ENCODE results near the gene HORMAD2.

The HORMAD2 gene

DNA sequence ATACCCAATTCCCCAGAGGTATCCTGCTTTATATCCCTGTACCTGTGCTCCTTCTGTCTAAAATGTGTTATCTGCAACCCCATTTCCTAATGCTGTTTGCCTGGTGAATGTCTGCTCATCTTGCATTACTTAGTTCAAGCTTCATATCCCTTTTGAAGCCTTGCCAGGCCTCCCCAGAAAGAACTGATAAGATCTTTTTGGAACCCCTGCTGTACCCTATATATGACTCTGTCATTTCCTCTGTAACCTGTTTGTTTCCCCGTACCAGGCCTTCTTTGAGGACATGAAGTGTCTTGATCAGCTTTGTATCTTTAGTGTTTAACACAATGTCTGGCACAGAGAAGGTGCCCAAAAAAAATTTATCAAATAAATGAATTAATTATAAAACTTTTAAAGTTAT, 88.7 kb downstream of the HORMAD2 start:
- no peak for DNase-seq (ENCODE audit: low spot score)

DNA sequence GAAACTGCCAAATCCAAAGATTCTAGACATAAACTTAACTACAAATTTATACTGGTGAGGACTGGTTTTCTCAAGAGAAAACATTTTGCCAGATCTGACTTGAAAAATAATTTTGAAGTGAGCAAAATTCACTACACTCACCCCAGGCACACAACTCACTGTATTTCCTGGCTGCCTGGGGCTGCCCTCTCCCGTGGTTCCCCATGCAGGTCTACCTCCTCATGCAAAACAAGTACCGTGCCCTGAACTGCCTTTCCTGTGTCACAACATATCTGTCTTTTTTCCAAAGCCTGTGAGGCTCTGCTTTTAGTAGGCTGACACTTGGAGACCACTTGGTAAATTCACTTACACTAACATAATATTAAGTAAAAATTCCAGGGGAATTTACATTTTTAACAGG, 89.9 kb downstream of the HORMAD2 start:
- no peak for DNase-seq (ENCODE audit: low spot score)

- DNase-seq (ENCODE audit: low spot score) = no peak
Measured at GRCh38 chr22:30171008-30171407, 90.7 kb downstream of the HORMAD2 start.

DNA sequence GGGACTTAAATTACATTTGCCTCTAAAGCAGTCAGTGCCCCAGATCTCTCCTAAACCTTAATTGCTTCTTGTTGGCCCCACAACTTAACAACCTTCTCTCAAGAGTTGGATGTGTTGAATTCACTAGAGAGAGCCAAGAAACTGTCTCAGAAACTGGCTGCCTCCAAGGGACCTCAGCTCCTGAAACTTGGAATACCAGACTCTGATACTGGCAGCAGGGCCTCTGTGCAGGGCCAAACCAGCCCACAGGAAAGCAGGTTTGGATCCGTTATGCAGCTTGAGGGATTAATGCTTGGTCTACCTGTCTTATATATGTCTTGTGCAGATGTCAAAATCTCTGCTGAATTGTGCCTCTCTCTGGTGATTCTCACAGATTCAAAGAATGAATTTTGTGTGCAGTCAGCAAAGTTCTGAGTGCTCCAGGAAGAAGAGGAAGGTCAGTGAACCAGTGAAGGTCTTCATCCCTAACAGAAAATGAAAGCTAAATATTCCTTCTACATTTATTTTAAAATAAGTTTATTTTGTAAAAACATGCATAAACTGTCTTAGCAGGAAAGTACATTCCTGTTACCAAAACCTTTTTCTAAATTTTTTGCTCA, 95.5 kb downstream of the HORMAD2 start:
- DNase-seq (ENCODE audit: low spot score) = no peak

DNA sequence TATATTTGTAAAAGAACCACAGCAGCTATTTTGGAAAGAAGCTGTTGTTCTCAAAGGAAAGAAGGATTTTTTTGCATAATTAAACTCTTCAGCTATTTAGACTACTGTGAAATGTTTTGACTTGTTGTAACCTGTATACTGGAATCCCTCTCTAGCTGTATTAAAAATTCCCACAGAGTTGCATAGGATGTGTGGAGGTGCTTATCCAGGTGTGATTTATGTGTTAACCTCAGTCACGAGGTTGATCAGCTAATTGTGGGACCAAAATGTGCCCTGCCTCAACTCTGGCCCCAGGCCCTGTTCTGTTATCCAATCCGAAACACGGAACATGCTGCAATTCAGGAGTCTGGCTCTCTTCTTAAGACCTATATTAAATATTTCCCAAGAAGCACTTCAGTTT, 96.2 kb downstream of the HORMAD2 start:
- DNase-seq (ENCODE audit: low spot score) = no peak

GRCh38 chr22:30178181-30179126, 98.2 kb downstream of the HORMAD2 start:
- no peak for DNase-seq (ENCODE audit: low spot score)

DNA sequence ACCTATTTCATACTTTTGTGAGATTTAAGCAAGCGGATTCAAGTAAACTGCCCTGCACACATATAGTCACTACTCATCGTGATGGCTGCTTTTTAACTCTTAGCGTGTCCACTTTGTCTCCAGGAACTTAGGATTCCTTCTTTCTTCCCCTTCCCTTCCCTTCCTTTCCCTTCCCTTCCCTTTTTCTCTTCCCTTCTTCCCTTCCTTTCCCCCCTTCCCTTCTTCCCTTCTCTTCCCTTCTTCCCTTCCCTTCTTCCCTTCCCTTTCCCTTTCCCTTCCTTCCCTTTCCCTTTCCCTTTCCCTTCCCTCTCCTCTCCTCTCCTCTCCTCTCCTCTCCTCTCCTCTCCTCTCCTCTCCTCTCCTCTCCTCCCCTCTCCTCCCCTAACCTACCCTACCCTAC, 100.4 kb downstream of the HORMAD2 start:
- DNase-seq (ENCODE audit: low spot score) = no peak

GRCh38 chr22:30181459-30182349, 101.4 kb downstream of the HORMAD2 start:
- no peak for DNase-seq (ENCODE audit: low spot score)

DNA sequence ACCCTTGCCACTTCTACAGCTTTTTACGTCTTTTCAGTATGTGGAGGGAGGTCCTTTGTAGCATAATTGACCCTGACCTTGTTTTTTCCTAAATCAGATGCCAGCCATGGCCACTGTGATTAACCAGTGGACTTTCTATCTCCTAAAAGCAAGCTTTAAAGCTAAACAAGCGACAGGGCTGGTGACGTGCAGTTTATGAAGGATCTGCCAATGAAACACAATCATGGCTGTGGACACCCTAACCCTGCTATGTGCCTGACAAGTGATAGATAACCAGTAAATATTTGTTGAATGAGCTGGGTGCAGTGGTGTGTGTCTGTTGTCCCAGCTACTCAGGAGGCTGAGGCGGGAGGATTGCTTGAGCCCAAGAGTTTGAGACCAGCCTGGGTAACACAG, 102.1 kb downstream of the HORMAD2 start:
- no peak for DNase-seq (ENCODE audit: low spot score)

- no peak for DNase-seq (ENCODE audit: low spot score)
Measured at GRCh38 chr22:30182815-30183214, 102.6 kb downstream of the HORMAD2 start.

GRCh38 chr22:30183271-30183670, 103.0 kb downstream of the HORMAD2 start:
- DNase-seq (ENCODE audit: low spot score) = no peak

DNA sequence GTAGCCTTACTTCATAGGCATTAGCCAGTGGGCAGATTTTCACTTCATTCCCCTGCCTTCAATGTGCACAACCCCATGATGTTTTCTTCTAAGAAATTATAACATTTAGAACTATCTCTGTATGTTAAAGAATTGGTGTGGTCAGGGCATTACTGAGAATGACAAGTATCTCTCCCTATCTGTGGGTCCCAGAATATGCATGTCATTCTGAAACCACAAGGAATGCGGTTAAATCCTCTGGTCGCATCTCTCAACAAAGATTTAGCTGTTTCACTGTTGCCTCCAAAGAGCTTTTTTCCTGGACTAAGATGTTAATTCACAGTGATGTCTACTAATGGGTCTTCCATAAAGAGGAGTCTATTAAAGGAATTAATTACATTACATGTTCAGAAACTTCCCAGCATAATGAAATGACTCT, 103.6 kb downstream of the HORMAD2 start:
- peak; percentile 5 for DNase-seq (ENCODE audit: low spot score)

- DNase-seq (ENCODE audit: low spot score) = no peak
Measured at GRCh38 chr22:30185129-30185528, 104.9 kb downstream of the HORMAD2 start.

- no peak for DNase-seq (ENCODE audit: low spot score)
Measured at GRCh38 chr22:30185549-30185948, 105.3 kb downstream of the HORMAD2 start.

DNA sequence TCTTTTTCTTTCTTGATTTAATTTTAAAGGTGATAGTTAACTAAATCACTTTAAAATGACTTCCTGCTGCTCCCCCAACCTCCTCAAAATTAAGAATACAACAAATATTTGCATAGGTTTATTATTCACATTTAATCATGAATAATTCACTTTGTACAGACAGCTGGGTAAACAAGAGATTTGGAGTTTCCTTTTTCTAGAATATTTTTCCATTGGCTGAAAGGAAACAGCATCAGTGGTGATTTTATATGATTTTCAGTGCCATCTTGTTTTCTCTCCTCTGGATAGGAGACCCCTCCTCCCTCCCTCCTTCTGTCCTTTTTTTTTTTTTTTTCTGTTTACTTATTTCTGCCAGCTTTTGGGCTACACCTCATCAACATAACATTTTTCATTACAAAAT, 105.8 kb downstream of the HORMAD2 start:
- DNase-seq (ENCODE audit: low spot score) = no peak

- no peak for DNase-seq (ENCODE audit: low spot score)
Measured at GRCh38 chr22:30186510-30186909, 106.2 kb downstream of the HORMAD2 start.

DNA sequence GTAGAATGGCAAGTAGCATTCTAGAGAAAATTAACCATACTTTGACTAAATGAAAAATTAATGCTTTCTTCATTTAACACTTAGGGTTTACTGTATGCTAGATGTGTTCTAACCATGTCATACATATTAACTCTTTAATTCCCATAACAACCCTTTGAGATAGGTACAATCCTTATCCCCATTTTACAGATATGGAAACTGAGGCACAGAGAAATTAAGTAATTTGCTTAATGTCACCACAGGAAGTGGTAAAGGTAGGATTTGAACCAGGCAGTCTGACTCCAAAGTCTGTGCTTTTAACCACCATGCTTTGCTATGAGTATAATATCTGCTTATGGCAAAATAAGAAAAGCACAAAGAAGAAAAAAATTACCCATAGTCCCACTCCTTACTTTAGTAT, 106.8 kb downstream of the HORMAD2 start:
- DNase-seq (ENCODE audit: low spot score) = no peak

GRCh38 chr22:30187529-30188407, 107.5 kb downstream of the HORMAD2 start:
- no peak for DNase-seq (ENCODE audit: low spot score)

GRCh38 chr22:30188911-30189310, 108.6 kb downstream of the HORMAD2 start:
- DNase-seq (ENCODE audit: low spot score) = no peak

- DNase-seq (ENCODE audit: low spot score) = no peak
Measured at GRCh38 chr22:30190574-30190973, 110.3 kb downstream of the HORMAD2 start.

DNA sequence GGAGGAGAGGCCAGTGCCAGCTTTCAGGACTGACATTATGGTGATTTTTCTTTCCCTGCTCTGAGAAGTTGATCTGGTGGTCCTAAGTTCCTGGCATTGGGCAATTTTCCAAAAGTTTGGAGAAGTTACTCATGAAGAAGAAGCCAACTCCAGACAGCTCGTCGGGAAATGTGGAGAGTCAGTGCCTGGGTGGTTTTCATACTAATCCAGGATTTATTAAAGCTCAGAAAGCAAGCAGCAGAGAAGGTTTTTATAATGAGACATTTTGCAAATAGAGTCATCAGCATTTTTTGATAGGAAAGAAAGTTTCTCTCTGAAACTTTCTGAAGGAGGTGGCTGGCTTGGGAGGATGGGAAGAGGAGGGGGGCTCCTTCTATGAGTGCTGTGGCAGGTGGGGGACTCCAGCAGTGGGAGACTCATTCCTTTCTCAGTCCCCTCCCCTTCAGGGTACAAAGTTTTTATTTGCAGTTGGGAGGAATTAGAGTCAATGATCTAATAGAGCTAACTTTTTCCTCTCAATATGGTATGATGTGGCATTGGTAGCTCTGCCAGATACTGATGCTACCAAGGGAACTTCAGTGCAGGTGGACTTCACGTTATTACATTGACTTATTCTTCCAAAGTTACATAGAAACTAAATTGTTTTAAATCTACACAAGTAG, 110.9 kb downstream of the HORMAD2 start:
- DNase-seq (ENCODE audit: low spot score) = no peak

All from GM03348 (cell line).